Inflammatory macrophage treated with lipopolysaccharide for 4 hours (primary cell): ENCODE measurements around the gene PRTG.
"Not testable (repeated sequence)": the region's sequence is repeated elsewhere in the genome, so short reads cannot be mapped to it uniquely, and the experiment has no call there.

Source experiments
- DNase-seq: peaks from one replicate; pipeline ENCODE4 v3.0.0-alpha.2; 2020

The PRTG gene

DNA sequence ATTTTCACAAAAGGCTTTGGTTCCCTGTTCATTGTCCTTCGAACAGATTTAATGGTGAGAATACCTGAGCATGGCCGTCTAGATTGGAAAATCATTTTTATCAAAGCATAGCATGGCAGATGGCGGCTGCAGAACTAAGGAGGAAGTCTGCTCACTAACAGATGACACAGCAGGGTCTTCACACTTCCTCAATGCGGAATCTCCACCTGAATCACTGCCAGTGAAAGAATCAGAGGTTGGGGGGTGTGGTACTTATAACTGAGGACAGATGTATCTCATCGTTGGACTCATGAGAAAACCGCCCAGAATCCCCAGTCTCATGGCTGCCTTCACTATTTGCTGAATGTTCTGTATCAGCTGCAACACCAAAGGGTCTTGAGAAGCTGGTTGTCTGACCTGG, 123.2 kb downstream of the PRTG start:
- DNase-seq, result no peak

DNA sequence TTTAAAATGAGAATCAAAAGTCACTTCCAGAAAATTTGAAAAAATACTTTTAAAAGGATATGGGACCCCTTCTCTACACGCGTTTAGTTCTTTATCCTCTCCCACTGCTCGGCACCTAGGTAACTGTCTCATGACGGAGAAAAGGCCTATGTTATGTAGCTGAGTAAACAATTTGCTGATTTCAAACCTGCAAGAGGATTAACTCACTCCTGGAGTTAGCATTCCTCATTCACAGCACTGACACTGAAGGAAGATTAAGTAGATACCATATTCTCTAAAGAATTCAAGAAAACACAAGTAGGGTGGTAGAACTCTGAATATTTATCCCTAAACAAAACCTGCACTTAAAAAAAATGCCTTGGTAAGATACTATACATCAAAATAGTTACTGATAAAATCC, 124.6 kb downstream of the PRTG start:
- no peak for DNase-seq

DNA sequence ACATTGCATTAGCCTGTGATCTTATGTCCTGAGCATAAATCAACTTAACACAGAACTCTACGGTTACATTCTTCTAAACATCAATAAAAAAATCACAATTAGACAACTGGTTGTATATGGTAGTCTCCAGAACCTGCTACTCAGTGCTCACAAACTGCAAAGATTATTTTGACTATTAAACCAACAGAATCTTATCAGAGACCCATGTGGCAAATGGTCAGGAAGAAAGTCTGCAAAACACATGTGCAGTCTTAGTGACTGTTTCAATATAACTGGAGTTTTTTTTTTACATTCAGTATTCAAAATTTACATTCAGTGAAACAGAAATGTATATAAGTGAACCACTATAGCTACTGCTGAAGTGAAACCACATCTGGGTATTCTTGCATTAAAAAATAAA, 127.5 kb downstream of the PRTG start:
- no peak for DNase-seq

DNA sequence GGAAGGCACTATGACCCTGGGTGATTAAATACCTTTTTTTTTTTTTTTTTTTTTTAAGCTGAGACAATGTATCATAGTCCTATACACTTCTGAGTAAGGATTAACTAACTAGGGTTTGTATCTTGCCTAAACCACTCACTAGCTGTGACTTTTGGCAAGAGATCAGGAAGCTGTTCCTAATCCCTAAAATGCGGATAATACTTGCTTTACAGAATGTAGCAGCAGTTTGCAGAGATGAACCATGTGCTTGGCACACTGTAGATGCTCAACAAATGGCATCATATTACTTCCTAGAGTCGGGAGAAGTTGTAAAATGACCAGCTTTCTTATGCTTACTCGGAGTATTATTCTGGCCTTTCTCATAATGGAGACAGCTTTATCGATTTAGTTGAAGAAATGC, 129.2 kb downstream of the PRTG start:
- no peak for DNase-seq

DNA sequence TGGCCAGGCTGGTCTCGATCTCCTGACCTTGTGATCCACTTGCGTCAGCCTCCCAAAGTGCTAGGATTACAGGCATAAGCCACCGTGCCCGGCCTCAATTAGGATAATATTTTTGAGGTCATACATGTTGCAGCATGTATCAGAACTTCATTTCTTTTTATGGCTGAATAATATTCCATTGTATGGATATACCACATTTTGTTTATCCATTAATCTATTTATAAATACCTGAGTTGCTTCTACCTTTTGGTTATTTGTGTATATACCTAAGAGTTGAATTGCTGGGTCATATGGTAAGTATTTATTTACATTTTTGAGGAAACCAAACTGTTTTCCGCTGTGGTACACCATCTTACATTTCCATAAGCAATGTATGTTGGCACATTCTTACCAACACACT, 136.7 kb downstream of the PRTG start:
- no peak for DNase-seq

DNA sequence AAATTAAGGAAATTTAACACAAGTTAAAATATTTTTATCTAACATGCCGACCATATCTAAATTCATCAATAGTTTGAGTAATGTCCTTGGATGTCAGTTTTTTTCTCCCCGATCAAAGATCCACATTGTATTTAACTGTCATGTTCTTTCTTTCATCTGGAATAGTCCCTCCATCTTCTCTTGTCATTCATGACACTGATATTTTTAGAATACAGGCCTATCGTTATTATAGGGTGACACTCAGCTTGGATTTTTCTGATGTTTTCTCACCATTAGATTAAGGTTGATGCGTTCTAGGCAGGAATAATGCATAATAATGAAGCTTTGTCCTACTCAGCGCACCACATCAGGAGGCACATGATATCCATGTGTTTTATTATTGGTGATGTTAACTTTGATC, 141.6 kb downstream of the PRTG start:
- DNase-seq, result no peak

DNA sequence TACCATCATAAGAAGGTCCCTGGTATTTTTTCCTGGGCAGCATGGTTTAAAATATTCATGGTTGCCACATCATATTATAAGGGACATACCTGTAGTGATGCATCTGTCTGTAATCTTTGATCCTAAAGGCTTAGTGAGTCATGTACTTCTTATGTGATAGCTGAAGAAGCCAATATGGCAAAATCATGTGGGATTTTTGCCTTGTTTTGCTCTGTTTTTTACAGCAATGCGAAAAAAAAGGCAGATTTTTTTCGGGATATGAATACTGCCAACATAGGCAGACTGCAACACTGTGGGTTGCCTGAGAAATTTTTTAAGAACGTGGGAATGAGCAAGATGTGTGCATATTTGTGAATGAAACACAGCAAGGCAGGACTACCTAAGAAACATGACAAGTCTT, 143.5 kb downstream of the PRTG start:
- no peak for DNase-seq

DNA sequence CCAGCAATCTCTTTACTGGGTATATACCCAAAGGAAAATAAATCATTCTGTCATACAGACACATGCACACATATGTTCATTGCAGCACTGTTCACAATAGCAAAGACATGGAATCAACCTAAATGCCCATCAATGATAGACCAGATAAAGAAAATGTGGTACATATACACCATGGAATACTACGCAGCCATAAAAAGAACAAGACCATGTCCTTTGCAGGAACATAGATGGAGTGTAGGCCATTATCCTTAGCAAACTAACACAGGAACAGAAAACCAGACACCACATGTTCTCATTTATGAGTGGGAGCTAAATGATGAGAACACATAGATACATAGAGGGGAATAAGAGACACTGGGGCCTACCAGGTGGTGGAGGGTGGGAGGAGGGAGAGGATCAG, 149.9 kb downstream of the PRTG start:
- not testable (repeated sequence) for DNase-seq

DNA sequence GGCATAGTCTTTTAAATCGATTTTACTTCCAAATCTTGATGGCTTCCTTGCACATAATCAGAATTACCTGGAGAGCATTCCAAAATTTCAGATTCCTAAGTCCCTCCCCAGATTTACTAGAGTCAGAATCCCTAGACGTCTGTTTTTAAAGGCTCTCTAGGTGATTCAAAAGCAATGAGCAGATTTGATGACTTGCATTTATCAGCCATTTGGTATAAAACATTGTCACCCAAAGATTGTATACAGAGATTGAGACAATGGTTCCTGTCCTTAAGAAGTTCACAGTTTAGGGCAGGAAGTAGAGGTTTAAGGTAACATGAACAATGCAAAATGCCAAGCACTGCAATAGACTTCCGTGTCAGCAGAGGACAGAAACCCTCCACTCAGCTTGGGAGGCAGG, 152.2 kb downstream of the PRTG start:
- no peak for DNase-seq

DNA sequence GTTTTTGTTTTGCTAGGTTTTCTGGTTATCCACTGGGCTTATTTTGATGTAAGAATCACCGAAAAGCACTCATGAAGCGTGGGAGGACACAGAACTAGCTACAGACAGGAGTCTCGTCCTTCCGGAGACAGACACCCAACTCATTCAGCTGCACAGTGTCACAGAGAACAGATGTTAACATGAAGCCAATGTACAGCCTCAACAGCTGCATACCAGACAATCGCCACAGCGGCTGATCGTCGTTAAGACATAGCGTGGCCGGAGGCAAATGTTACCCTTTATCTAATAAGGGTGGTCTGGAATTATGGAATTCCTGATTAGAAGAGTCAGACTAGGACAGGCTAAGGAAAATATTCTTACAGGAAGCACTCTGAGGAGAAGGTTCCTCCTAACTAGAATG, 153.7 kb downstream of the PRTG start:
- DNase-seq, result no peak

DNA sequence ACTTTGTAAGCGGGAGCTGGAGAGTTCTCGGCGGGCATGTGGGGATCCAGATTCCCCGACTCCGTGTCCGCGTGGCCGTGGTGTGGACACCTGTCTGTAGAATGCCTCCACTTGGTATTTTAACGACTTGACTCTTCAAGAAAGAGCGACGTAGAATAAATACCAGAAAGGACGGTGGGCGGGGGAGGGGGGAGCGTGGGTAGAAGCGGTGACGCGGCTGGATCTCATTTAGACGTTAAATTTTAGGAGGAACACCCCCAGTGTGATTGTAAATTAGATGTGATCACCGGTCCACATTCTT, 154.2 kb downstream of the PRTG start:
- DNase-seq, result no peak

DNA sequence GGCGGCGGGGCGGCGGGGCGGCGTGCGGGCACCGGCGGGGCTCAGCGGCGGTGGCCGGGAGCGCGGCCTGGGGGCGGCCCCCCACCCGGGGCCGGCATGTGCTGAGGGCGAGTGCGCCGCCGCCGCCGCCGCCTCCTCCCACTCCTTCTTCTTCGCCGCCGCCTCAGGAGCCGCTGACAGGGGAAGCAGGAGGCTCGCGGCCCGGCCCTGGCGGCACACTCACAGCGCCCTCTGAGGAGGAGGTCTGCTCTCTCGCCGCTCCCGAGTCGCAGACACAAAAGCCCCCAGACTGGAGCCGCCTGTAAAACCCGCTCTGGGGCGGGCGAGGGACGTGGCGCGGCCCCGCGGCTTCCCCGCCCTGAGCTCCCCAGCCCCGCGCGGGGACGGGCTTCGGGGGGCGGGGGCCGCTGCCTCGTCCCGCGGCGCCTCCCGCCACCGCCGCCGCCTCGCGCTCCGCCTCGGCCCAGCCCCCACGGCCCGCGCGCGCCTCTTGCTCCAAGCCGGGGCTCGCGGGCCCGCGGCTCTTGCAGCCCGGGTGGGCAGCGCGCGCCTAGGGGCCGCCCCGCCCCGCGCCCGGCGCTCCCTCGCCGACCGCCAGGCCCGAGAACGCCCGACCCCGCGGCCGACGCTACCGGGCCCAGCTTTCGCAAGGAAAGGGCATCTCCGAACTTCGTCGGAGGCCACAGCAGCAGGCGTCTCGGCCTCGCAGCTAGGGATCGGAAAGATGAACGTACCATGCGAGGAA, 154.7 kb downstream of the PRTG start, which contains the start of gene PYGO1:
Gene PYGO1 (minus strand): TSS at position 276 of the 745 bp plus-strand sequence. CDS start 462 bp downstream, outside the sequence.
- peak; percentile 36 for DNase-seq

DNA sequence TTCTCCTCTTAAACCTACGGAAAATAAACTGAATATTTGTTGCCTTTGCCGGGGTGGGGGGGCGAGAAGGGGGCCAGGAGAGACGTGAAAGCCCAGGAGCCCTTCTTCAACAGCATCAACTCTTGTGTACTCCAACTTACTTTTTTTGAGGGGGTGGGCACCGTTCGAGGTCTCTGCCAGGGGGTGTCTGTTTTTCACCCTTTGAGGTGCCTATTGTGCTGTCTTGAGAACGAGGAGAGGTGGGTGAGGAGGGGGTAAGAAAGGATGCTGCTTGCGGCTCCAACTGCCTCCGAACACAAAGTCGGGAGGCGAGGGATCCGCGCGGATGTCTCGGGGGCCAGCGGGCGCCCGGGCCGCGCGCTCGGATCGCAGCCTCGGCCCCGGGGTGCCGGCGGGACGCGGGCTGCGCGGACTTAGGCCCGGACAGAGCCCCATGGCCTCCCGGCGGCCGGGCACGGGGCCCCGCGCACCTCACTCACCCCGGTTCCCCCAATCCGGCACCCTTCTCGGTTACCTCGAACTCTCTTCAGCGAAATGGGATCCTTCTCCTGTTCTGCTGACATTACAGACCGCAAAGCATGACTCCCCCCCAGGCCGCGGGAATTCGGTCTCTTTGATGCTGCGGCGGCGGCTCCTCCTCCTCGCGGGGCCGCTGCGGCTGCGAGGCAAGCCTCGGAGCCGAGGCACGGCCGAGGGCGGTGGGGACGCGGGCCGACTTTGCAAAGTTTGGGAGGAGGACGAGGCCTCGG, 155.5 kb downstream of the PRTG start:
- peak; percentile 5 for DNase-seq

DNA sequence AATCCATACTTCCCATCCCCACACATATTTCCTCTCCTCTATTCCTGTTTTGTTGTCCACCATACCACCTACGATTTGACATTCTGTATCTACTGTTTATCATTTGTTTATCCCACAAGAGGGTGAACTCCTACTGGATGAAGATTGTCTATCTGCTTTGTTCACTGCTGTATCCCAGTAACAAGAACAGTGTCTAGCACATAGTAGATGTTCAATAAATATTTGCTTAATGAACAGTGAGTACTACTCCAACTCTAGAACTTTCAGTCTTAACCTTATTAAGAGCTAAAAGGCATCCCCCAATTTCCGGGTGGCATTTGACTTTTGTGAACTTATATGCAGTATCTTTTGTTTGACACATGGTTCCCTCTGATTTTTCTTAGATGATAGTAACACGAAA, 156.1 kb downstream of the PRTG start:
- DNase-seq, result no peak

DNA sequence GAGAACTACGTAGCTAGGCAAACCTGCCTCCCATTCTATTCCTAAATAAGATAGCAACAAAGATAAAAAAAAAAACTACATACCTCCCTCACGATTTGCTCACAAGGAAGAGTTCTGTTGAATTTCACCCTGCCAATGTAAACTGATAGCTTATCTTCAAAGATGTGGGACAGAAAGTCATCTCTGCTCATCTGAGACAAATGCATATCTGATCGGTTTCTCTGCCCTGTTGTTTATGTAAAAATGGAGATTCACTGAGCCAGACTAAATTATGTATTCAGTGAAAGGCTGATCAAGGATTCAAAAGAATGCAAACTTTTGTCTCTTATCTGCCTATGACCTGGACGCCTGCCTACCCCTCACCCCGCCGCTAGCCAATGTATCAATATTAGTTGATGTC, 166.0 kb downstream of the PRTG start:
- DNase-seq, result no peak

DNA sequence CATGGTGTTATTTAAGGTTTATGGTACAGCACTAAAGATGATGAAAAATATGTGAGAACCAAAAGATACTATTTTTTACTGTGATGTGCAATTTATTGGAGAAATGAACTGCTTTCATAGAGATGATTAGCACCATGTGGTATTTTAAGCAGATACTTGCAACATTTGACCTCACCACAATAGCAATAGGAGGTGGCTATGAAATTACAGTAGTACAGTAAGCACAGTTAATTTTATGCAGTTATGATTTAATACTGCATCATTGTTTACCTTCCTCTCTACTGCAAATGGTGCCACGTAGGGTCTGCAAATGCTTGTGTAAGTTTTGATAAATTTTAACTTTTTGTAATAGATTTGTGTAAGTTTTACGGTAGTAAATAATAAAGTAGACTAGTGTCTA, 168.9 kb downstream of the PRTG start:
- no peak for DNase-seq

DNA sequence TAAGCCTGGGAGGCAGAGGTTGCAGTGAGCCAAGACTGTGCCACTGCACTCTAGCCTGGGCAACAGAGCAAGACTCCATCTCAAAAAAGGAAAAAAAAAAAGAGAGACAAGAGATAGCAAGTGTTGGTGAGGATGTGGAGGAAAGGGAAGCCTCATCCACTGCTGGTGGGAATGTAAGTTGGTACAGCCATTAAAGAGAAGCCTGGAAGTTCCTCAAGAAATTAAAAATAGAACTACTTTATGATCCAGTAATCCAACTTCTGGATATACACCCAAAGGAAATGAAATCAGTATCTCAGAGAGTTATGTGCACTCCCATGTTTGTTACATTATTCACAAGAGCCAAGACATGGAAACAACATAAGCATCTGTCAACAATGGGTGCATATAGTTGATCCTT, 169.7 kb downstream of the PRTG start:
- DNase-seq, result no peak

DNA sequence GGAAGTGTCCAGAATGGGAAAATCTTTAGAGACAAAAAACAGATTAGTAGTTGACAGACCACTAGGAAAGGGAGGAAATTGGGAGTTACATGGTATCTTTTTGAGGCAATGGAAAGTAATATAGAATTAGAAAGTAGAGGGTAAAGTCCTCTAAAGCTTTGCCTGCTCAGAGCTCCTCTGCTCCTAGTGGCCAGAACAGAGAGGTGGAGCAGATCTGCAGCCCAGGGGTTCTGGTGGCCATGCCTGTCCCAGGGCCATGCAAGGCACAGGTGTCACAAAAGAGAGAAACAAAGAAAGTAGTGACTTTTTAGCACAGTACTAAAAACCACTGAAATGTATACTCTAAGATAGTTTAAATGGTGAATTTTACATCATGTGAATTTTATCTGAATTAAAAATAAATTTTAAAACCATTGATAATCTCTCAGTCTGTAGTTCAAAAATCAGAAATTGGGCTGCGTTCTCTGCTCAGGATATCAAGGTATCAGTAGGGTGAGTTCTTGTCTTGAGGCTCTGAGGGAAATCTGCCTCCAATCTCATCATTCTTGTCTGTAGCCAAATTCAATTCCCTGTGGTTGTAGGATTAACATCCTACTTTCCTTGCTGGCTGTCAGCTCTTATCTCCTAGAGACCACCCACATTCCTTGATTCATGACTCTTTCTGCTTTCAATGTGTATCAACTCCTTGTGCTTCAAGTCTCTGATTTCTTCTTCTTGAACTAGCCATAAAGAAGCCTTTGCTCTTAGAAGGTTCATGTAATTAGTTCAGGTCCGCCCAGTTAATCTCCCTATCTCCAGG, 178.4 kb downstream of the PRTG start:
- no peak for DNase-seq

DNA sequence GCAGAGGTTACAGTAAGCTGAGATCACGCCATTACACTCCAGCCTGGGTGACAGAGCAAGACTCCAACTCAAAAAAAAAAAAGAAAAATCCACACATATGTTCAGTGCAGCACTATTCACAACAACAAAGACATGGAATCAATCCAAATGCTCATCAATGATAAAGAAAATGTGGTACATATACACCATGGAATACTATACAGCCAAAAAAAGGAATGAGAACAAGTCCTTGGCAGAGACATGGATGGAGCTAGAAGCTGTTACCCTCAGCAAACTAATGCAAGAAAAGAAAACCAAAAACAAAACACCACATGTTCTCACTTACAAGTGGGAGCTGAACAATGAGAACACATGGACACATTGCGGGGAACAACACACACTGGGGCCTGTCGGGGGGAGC, 180.4 kb downstream of the PRTG start:
- no peak for DNase-seq
